ENCODE measurements around the gene HK1.

GRCh38 chr10:69239136-69239535 is 39.2 kb upstream of the HK1 start:
- TF ChIP-seq CTCF (conservative IDR thresholded peaks at IDR 0.05 in 1 of 2, IDR thresholded peaks at IDR 0.05 in 1 of 2; ENCODE audit: extremely low read depth in 1 of 2, insufficient read depth in 1 of 2, low read depth in 1 of 2, low read length in 2 of 2) (no peak), EZH2 (IDR thresholded peaks at IDR 0.05; ENCODE audit: borderline replicate concordance, low read length) (no peak)
